Central memory CD8-positive, alpha-beta T cell (primary cell): ENCODE results near the gene SUCLG1.

ENCODE experiments used
- ATAC-seq: fragments of 150-1000 bp; cut with Tn5 transposase; replicated peaks from 2 replicates; pipeline ENCODE4 v1.10.0; 2022; ENCODE audit warnings: mild to moderate bottlenecking, moderate FRiP score, moderate number of reproducible peaks; ENCODE audit not compliant: poor library complexity, severe bottlenecking; ENCODE audit errors: extremely low read depth
- DNase-seq, 2 donors: peaks; one replicate each; pipeline ENCODE4 v3.0.0; 2021; ENCODE audit warnings: low spot score in 2 of 2
- H3K27ac Mint-ChIP-seq: one replicate; pipeline ENCODE4 v1.8.0; 2022; ENCODE audit warnings: low read depth, mild to moderate bottlenecking, moderate library complexity, mixed read lengths
- H3K27me3 Mint-ChIP-seq: one replicate; pipeline ENCODE4 v1.8.0; 2022; ENCODE audit warnings: mixed read lengths
- H3K36me3 Mint-ChIP-seq: one replicate; pipeline ENCODE4 v1.8.0; 2022; ENCODE audit warnings: mild to moderate bottlenecking, moderate library complexity, mixed read lengths; ENCODE audit not compliant: insufficient read depth
- H3K4me1 Mint-ChIP-seq: one replicate; pipeline ENCODE4 v1.8.0; 2022; ENCODE audit warnings: mixed read lengths
- H3K4me3 Mint-ChIP-seq: one replicate; pipeline ENCODE4 v1.8.0; 2022; ENCODE audit warnings: mild to moderate bottlenecking, moderate library complexity, mixed read lengths
- H3K9me3 Mint-ChIP-seq: one replicate; pipeline ENCODE4 v1.8.0; 2022; ENCODE audit warnings: mixed read lengths

The SUCLG1 gene

GRCh38 chr2:84457686-84458085 is 1.4 kb downstream of the SUCLG1 start:
- ATAC-seq: no peak

GRCh38 chr2:84456156-84456555 is 2.9 kb downstream of the SUCLG1 start:
- H3K4me1 Mint-ChIP-seq: peaks cover 59% of the 10 kb centered on the region
- no peaks in the 10 kb centered on the region for H3K9me3 Mint-ChIP-seq
- DNase-seq (no peak), ATAC-seq (no peak)
- H3K4me3 Mint-ChIP-seq: no peak overlapping the region
- no peaks in the 10 kb centered on the region for H3K27me3 Mint-ChIP-seq
- H3K27ac Mint-ChIP-seq: no peak overlapping the region
- peaks cover 15% of the 10 kb centered on the region for H3K36me3 Mint-ChIP-seq

More at GRCh38 chr2:84457686-84458085, 1.4 kb downstream of the SUCLG1 start:
- Mint-ChIP-seq H3K9me3 (no peaks in the 10 kb centered on the region), H3K4me1 (peaks cover 49% of the 10 kb centered on the region), H3K27me3 (no peaks in the 10 kb centered on the region), H3K27ac (no peak overlapping the region), H3K4me3 (peak overlapping the region; percentile 90), H3K36me3 (peaks cover 15% of the 10 kb centered on the region)
- DNase-seq: no peak

DNA sequence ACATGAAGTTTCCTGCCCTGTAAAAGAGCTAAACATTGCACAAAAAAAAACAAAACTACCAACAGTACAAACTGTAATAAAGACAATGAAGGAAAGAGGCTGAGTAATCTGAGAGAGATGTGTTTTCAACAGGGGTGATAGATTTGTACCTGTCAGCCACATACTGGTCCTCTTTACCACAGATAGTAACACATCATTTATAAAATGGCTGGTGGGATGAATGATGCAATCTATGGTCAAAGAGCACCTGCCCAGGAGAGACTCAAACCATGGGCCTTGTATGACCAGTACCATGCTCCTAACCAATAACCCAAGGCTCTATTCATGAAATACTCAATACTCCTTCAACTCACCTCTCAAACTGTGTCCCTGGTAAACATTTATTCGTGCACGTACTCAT is 4.5 kb downstream of the SUCLG1 start:
- Mint-ChIP-seq H3K27ac (no peak overlapping the region), H3K27me3 (no peaks in the 10 kb centered on the region), H3K9me3 (no peaks in the 10 kb centered on the region), H3K36me3 (peaks cover 15% of the 10 kb centered on the region), H3K4me1 (peaks cover 71% of the 10 kb centered on the region), H3K4me3 (no peak overlapping the region)
- ATAC-seq (no peak), DNase-seq (no peak)

DNA sequence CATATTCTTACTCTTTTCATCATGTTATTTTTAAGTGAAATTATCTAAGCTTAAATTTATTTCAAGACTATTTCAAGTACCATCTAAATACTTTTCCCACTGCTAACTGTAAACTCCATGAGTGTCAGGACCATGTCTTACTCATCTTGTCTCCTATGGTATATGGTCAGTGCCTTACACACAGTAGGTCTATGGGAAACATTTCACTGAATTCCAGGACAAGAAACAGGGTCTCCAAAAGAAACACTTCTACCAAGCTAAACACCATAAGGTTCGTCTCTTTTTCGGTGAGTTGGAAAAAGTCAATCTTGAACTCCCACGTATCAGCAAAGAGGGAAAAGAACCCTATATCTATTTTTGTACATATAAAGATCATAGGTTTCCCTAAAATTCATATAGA is 6.5 kb downstream of the SUCLG1 start:
- DNase-seq (no peak), ATAC-seq (no peak)
- no peak overlapping the region for H3K4me3 Mint-ChIP-seq
- no peak overlapping the region for H3K27ac Mint-ChIP-seq
- no peaks in the 10 kb centered on the region for H3K9me3 Mint-ChIP-seq
- no peaks in the 10 kb centered on the region for H3K27me3 Mint-ChIP-seq
- peaks cover 9% of the 10 kb centered on the region for H3K36me3 Mint-ChIP-seq
- H3K4me1 Mint-ChIP-seq: peaks cover 62% of the 10 kb centered on the region

DNA sequence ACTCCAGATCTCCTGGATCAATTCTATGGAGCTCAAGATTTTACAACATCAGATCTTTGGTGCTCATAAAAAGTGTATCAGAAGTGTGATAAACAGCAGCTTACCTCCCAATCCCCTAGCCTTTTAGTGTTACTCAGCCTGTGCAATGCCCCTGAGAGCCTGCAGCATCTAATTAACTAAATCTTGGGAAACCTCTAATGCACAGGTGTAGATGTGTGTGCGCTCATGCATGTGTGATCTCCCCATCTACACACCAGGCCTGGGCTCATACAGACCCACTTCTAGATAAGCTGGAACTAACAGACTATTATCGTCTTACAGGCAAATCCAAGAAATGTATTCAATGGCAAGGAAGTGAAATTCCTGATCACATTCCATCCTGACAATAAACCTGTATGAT is 7.5 kb downstream of the SUCLG1 start:
- Mint-ChIP-seq H3K4me1 (peaks cover 52% of the 10 kb centered on the region), H3K27ac (no peak overlapping the region), H3K9me3 (no peaks in the 10 kb centered on the region), H3K27me3 (no peaks in the 10 kb centered on the region), H3K36me3 (peaks cover 14% of the 10 kb centered on the region), H3K4me3 (no peak overlapping the region)
- DNase-seq (no peak), ATAC-seq (no peak)

- ATAC-seq (no peak), DNase-seq (no peak)
- H3K4me3 Mint-ChIP-seq: no peak overlapping the region
- H3K27me3 Mint-ChIP-seq: no peaks in the 10 kb centered on the region
- peaks cover 18% of the 10 kb centered on the region for H3K36me3 Mint-ChIP-seq
- peaks cover 50% of the 10 kb centered on the region for H3K4me1 Mint-ChIP-seq
- H3K9me3 Mint-ChIP-seq: no peaks in the 10 kb centered on the region
- H3K27ac Mint-ChIP-seq: no peak overlapping the region
These were observed 8.5 kb downstream of the SUCLG1 start for GRCh38 chr2:84450288-84451227.

DNA sequence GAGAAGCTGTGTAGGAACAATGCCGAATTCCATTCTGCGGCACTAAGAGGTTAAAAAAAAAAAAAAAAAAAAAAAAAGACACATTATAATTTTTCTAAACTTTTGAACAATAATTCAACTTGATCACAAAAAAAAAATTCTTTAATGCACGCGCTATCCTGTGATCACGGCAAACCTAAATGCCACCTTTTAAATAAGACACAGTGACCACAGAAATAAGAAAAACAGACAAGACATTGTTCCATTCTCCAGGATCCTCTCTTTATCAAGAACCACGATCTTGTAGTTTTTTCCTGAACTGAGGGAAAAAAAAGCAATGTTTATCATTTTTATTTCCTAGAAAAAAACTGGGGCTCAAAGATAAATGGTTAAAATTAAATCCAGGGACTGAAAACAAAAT is 9.4 kb downstream of the SUCLG1 start:
- Mint-ChIP-seq H3K27ac (no peak overlapping the region), H3K9me3 (no peaks in the 10 kb centered on the region), H3K4me3 (no peak overlapping the region), H3K4me1 (peaks cover 48% of the 10 kb centered on the region), H3K27me3 (no peaks in the 10 kb centered on the region), H3K36me3 (peaks cover 24% of the 10 kb centered on the region)
- ATAC-seq (no peak), DNase-seq (no peak)

- Mint-ChIP-seq H3K4me1 (peaks cover 42% of the 10 kb centered on the region), H3K27ac (no peak overlapping the region), H3K4me3 (no peak overlapping the region), H3K27me3 (no peaks in the 10 kb centered on the region), H3K9me3 (no peaks in the 10 kb centered on the region), H3K36me3 (peaks cover 28% of the 10 kb centered on the region)
- ATAC-seq: no peak
- DNase-seq: no peak
These were observed 10.0 kb downstream of the SUCLG1 start for GRCh38 chr2:84449055-84449454.

GRCh38 chr2:84443477-84443876 is 15.6 kb downstream of the SUCLG1 start:
- Mint-ChIP-seq H3K27ac (peak overlapping the region; percentile 7), H3K9me3 (no peaks in the 10 kb centered on the region), H3K27me3 (no peaks in the 10 kb centered on the region), H3K4me3 (no peak overlapping the region), H3K36me3 (peaks cover 69% of the 10 kb centered on the region), H3K4me1 (peaks cover 29% of the 10 kb centered on the region)
- no peak for DNase-seq
- ATAC-seq: no peak

DNA sequence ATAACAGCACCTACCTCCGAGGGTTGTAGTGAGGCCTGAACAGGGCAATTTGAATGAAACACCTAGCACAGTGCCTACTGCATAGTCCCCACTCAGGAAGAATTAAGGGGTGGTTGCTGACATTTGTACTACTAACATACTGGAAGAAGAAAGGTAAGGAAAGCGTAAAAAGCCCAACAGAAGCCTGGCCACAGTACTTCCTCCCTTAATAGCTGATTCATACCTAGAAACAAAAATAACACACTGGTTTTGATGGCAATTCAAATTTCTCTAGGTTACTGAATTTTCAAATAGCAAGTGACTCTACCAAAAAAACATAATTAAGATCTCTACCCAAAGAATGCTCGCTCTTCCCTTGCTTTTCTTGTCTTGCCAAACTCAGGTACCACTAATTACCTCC is 16.2 kb downstream of the SUCLG1 start:
- Mint-ChIP-seq H3K27me3 (no peaks in the 10 kb centered on the region), H3K4me1 (peaks cover 28% of the 10 kb centered on the region), H3K27ac (no peak overlapping the region), H3K9me3 (no peaks in the 10 kb centered on the region), H3K4me3 (no peak overlapping the region), H3K36me3 (peaks cover 69% of the 10 kb centered on the region)
- DNase-seq (no peak), ATAC-seq (no peak)

GRCh38 chr2:84441505-84441904 is 17.6 kb downstream of the SUCLG1 start:
- no peak for ATAC-seq
- peak overlapping the region; percentile 21 for H3K27ac Mint-ChIP-seq
- peaks cover 62% of the 10 kb centered on the region for H3K36me3 Mint-ChIP-seq
- H3K9me3 Mint-ChIP-seq: no peaks in the 10 kb centered on the region
- H3K4me1 Mint-ChIP-seq: peaks cover 29% of the 10 kb centered on the region
- H3K27me3 Mint-ChIP-seq: no peaks in the 10 kb centered on the region
- no peak for DNase-seq
- H3K4me3 Mint-ChIP-seq: no peak overlapping the region

- no peak overlapping the region for H3K4me3 Mint-ChIP-seq
- peaks cover 59% of the 10 kb centered on the region for H3K36me3 Mint-ChIP-seq
- DNase-seq (no peak), ATAC-seq (no peak)
- H3K9me3 Mint-ChIP-seq: no peaks in the 10 kb centered on the region
- peak overlapping the region; percentile 21 for H3K27ac Mint-ChIP-seq
- H3K4me1 Mint-ChIP-seq: peaks cover 26% of the 10 kb centered on the region
- H3K27me3 Mint-ChIP-seq: no peaks in the 10 kb centered on the region
These were observed 18.0 kb downstream of the SUCLG1 start for GRCh38 chr2:84441036-84441435.

DNA sequence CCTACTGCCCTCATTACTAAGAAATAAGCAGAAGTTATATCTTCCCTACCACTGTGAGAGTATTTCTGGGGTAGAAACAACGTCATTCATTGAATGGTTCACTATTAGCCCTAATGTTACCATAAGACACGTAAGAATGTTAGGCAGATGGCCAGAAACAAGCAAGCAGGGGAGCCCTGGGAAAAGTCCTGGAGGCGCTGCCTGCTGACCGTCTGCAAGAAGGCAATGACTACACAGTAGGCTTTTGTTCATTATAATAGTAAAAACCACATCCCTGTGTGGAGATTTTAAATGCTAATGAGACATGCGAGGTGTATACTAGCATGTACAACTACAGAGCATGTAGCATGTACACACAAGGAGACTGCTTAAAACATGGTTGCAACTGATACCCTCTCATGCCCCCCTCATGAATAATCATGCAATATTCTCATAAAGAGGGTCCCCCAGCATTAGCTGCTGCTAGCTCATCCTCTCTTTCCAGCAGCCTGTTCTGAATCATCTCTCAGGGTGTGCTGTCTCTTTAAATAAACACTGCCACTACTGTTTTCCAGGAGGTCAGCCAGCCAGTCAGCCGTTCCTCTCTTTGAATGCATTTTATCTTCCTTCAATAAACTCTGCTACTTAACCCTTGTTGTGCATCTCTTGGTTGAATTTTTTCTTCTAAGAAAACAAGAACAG is 23.6 kb downstream of the SUCLG1 start:
- Mint-ChIP-seq H3K4me3 (no peak overlapping the region), H3K9me3 (no peaks in the 10 kb centered on the region), H3K36me3 (peaks cover 39% of the 10 kb centered on the region), H3K27me3 (no peaks in the 10 kb centered on the region), H3K4me1 (peaks cover 6% of the 10 kb centered on the region), H3K27ac (no peak overlapping the region)
- no peak for ATAC-seq
- no peak for DNase-seq
